Astrocyte (in vitro differentiated cells and primary cell): ENCODE results near the gene ACTG1. TPM values are rescaled to one million over a fixed set of nuclear protein-coding genes. Genes with fewer than 3 reads are reported as not detected.

Experiments
- DNase-seq: peaks from one replicate; pipeline ENCODE4 v3.0.0-alpha.2; 2010; ENCODE audit warnings: low read depth
- FAIRE-seq: peaks from 2 replicates; lab custom pipeline; 2011; peaks lifted over from hg19 to GRCh38; lab: Jason Lieb, UNC
- H2AFZ ChIP-seq: 2 replicates; pipeline ENCODE4 v1.6.0; 2012; ENCODE audit warnings: low read depth, low read length, inconsistent platforms
- H3K27ac ChIP-seq: 2 replicates; pipeline ENCODE4 v1.5.1; 2011; ENCODE audit warnings: low read depth, low read length, inconsistent platforms
- H3K27me3 ChIP-seq: 2 replicates; pipeline ENCODE4 v1.6.0; 2011; ENCODE audit warnings: low read length, inconsistent platforms; ENCODE audit not compliant: insufficient read depth
- H3K36me3 ChIP-seq: 2 replicates; pipeline ENCODE4 v1.5.1; 2011; ENCODE audit warnings: low read length, inconsistent platforms; ENCODE audit not compliant: insufficient read depth
- H3K4me1 ChIP-seq: 2 replicates; pipeline ENCODE4 v1.5.1; 2011; ENCODE audit warnings: low read length, inconsistent platforms; ENCODE audit not compliant: insufficient read depth
- H3K4me2 ChIP-seq: 2 replicates; pipeline ENCODE4 v1.6.0; 2012; ENCODE audit warnings: low read length, inconsistent platforms
- H3K4me3 ChIP-seq: 2 replicates; pipeline ENCODE4 v1.5.1; 2011; ENCODE audit warnings: low read depth, mild to moderate bottlenecking, low read length, inconsistent platforms; ENCODE audit not compliant: insufficient read depth
- H3K79me2 ChIP-seq: 2 replicates; pipeline ENCODE4 v1.6.0; 2012; ENCODE audit warnings: mild to moderate bottlenecking, low read length, inconsistent platforms; ENCODE audit not compliant: insufficient read depth
- H3K9ac ChIP-seq: 2 replicates; pipeline ENCODE4 v1.6.0; 2012; ENCODE audit warnings: mild to moderate bottlenecking, low read length, inconsistent platforms
- H3K9me3 ChIP-seq: 2 replicates; pipeline ENCODE4 v1.5.1; 2012; ENCODE audit warnings: low read depth, mild to moderate bottlenecking, low read length, inconsistent platforms; ENCODE audit not compliant: insufficient read depth
- H4K20me1 ChIP-seq: 2 replicates; pipeline ENCODE4 v1.6.0; 2012; ENCODE audit warnings: low read length, inconsistent platforms; ENCODE audit not compliant: insufficient read depth
- H3K27ac Mint-ChIP-seq: one replicate; pipeline ENCODE4 v1.8.0; 2021; ENCODE audit warnings: mild to moderate bottlenecking, mixed read lengths; ENCODE audit not compliant: unreplicated experiment
- H3K27me3 Mint-ChIP-seq: one replicate; pipeline ENCODE4 v1.8.0; 2021; ENCODE audit warnings: low read depth, mixed read lengths; ENCODE audit not compliant: unreplicated experiment
- H3K36me3 Mint-ChIP-seq: one replicate; pipeline ENCODE4 v1.8.0; 2021; ENCODE audit warnings: low read depth, mixed read lengths; ENCODE audit not compliant: unreplicated experiment
- H3K4me1 Mint-ChIP-seq: one replicate; pipeline ENCODE4 v1.8.0; 2021; ENCODE audit warnings: low read depth, mixed read lengths; ENCODE audit not compliant: unreplicated experiment
- H3K4me3 Mint-ChIP-seq: one replicate; pipeline ENCODE4 v1.8.0; 2021; ENCODE audit warnings: mild to moderate bottlenecking, moderate library complexity, mixed read lengths; ENCODE audit not compliant: unreplicated experiment
- H3K9me3 Mint-ChIP-seq: one replicate; pipeline ENCODE4 v1.8.0; 2021; ENCODE audit warnings: mild to moderate bottlenecking, mixed read lengths; ENCODE audit not compliant: unreplicated experiment
- EZH2 ChIP-seq: IDR thresholded peaks from 2 replicates; pipeline ENCODE4 v1.6.1; 2012; ENCODE audit warnings: mild to moderate bottlenecking, low read length, inconsistent platforms; ENCODE audit not compliant: insufficient read depth
- total RNA-seq: library from RNA; stranded (reverse); gene quantifications from 2 replicates; pipeline ENCODE4 v1.2.1, GENCODE V29; 2021
- TF ChIP-seq, protein P1 (sequence below): IDR thresholded peaks from 2 replicates; pipeline ENCODE4 v1.5.1; 2011; ENCODE audit warnings: low read depth, mild to moderate bottlenecking, inconsistent platforms, low read length, moderate library complexity; ENCODE audit not compliant: insufficient read depth

The ACTG1 gene
- total RNA-seq, 1 donor from 2014 or later: 7,369 TPM

DNA sequence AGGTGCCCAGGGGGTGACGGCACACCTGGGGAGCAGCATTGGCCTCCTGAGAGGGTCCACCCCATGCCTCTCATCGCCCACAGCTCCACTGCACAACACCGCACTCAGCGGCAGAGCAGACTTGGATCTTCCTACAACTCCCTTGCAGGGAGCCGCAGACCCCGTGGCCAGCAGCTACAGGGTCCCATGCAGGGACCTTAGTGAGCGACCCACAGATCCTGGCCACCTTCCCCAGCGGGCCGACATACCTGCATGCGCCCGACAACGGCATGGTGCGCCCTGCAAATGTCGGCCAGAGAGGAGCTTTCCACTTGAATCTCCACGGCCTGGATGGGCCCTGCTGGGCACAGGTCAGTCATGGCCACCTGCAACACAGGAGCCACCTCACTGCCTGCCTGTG is 31.2 kb upstream of the ACTG1 start:
- Histone ChIP-seq H3K27ac (no peak overlapping the region), H3K36me3 (peaks cover 6% of the 10 kb centered on the region), H3K4me2 (no peak overlapping the region), H3K27me3 (no peaks in the 10 kb centered on the region), H4K20me1 (peaks cover 42% of the 10 kb centered on the region), H2AFZ (no peak overlapping the region), H3K4me1 (no peaks in the 10 kb centered on the region), H3K9ac (no peak overlapping the region), H3K4me3 (no peak overlapping the region), H3K79me2 (peaks cover 19% of the 10 kb centered on the region), H3K9me3 (no peaks in the 10 kb centered on the region)
- Mint-ChIP-seq H3K36me3 (peaks cover 2% of the 10 kb centered on the region), H3K4me1 (no peaks in the 10 kb centered on the region), H3K27ac (no peak overlapping the region), H3K27me3 (no peaks in the 10 kb centered on the region), H3K9me3 (no peaks in the 10 kb centered on the region), H3K4me3 (no peak overlapping the region)
- TF ChIP-seq, protein P1, sequence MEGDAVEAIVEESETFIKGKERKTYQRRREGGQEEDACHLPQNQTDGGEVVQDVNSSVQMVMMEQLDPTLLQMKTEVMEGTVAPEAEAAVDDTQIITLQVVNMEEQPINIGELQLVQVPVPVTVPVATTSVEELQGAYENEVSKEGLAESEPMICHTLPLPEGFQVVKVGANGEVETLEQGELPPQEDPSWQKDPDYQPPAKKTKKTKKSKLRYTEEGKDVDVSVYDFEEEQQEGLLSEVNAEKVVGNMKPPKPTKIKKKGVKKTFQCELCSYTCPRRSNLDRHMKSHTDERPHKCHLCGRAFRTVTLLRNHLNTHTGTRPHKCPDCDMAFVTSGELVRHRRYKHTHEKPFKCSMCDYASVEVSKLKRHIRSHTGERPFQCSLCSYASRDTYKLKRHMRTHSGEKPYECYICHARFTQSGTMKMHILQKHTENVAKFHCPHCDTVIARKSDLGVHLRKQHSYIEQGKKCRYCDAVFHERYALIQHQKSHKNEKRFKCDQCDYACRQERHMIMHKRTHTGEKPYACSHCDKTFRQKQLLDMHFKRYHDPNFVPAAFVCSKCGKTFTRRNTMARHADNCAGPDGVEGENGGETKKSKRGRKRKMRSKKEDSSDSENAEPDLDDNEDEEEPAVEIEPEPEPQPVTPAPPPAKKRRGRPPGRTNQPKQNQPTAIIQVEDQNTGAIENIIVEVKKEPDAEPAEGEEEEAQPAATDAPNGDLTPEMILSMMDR: no peak
- no peak for TF ChIP-seq EZH2
- no peak for FAIRE-seq
- DNase-seq: no peak

DNA sequence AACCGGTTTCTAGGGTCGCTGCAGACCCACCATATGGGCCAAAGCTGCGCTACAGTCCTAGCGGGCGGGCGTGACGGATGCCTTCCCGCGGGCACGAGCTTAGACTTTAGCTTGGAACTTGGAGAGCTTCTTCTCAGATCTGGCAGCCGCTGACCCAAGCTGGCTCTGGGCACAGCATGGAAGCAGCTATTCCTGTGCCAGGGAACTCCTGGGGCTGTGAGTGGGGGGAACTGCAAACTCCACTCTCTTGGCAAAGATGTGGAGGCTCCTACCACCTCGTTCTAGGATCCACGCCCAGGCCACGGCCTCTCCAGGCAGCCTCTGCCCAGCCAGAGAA is 30.7 kb upstream of the ACTG1 start:
- DNase-seq (no peak), FAIRE-seq (no peak)
- no peaks in the 10 kb centered on the region for H3K27me3 ChIP-seq
- Mint-ChIP-seq H3K4me3 (no peak overlapping the region), H3K9me3 (no peaks in the 10 kb centered on the region), H3K27me3 (no peaks in the 10 kb centered on the region), H3K27ac (no peak overlapping the region), H3K4me1 (no peaks in the 10 kb centered on the region), H3K36me3 (peaks cover 2% of the 10 kb centered on the region)
- no peak overlapping the region for H3K9ac ChIP-seq
- TF ChIP-seq, protein P1: no peak
- no peak for TF ChIP-seq EZH2
- no peaks in the 10 kb centered on the region for H3K9me3 ChIP-seq
- no peaks in the 10 kb centered on the region for H3K4me1 ChIP-seq
- no peak overlapping the region for H3K4me2 ChIP-seq
- no peak overlapping the region for H3K27ac ChIP-seq
- H3K79me2 ChIP-seq: peaks cover 16% of the 10 kb centered on the region
- no peak overlapping the region for H3K4me3 ChIP-seq
- H3K36me3 ChIP-seq: peaks cover 6% of the 10 kb centered on the region
- H2AFZ ChIP-seq: no peak overlapping the region
- peaks cover 44% of the 10 kb centered on the region for H4K20me1 ChIP-seq

GRCh38 chr17:81542431-81543338 is 30.1 kb upstream of the ACTG1 start:
- no peaks in the 10 kb centered on the region for H3K27me3 ChIP-seq
- H3K36me3 Mint-ChIP-seq: peaks cover 2% of the 10 kb centered on the region
- no peaks in the 10 kb centered on the region for H3K9me3 ChIP-seq

More at GRCh38 chr17:81542431-81543338, 30.1 kb upstream of the ACTG1 start:
- H3K9ac ChIP-seq: no peak overlapping the region
- Mint-ChIP-seq H3K4me1 (no peaks in the 10 kb centered on the region), H3K27me3 (no peaks in the 10 kb centered on the region), H3K27ac (peak overlapping the region; percentile 62), H3K9me3 (no peaks in the 10 kb centered on the region), H3K4me3 (no peak overlapping the region)
- H3K79me2 ChIP-seq: peaks cover 9% of the 10 kb centered on the region
- FAIRE-seq (no peak), DNase-seq (no peak)
- H4K20me1 ChIP-seq: peaks cover 40% of the 10 kb centered on the region
- no peak overlapping the region for H3K4me2 ChIP-seq
- no peak for TF ChIP-seq EZH2
- TF ChIP-seq, protein P1: no peak
- peaks cover 6% of the 10 kb centered on the region for H3K36me3 ChIP-seq
- no peak overlapping the region for H3K4me3 ChIP-seq
- H2AFZ ChIP-seq: no peak overlapping the region
- H3K27ac ChIP-seq: no peak overlapping the region
- no peaks in the 10 kb centered on the region for H3K4me1 ChIP-seq
